ENCODE results near the gene PANX2. TPM values are rescaled to one million over a fixed set of nuclear protein-coding genes. Genes with fewer than 3 reads are reported as not detected.

PANX2 gene, protein sequence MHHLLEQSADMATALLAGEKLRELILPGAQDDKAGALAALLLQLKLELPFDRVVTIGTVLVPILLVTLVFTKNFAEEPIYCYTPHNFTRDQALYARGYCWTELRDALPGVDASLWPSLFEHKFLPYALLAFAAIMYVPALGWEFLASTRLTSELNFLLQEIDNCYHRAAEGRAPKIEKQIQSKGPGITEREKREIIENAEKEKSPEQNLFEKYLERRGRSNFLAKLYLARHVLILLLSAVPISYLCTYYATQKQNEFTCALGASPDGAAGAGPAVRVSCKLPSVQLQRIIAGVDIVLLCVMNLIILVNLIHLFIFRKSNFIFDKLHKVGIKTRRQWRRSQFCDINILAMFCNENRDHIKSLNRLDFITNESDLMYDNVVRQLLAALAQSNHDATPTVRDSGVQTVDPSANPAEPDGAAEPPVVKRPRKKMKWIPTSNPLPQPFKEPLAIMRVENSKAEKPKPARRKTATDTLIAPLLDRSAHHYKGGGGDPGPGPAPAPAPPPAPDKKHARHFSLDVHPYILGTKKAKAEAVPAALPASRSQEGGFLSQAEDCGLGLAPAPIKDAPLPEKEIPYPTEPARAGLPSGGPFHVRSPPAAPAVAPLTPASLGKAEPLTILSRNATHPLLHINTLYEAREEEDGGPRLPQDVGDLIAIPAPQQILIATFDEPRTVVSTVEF
- total RNA-seq (1 to 10 TPM in 1 of 2 donors, under 1 TPM in 1; 0.56 to 2.3 TPM), polyA plus RNA-seq (10 to 100 TPM in 1 of 2 donors, under 1 TPM in 1; 0.39 to 14.8 TPM)

GRCh38 chr22:50170453-50171318 is at the start of gene PANX2:
PANX2 (plus strand) TSS chr22:50170731; CDS start chr22:50170731, 0 bp downstream.
- H3K27ac ChIP-seq (ENCODE audit: low read depth in 1 of 2, low read length in 2 of 2), result peak within 1 kb of the TSS in 1 of 2 donors; percentile 40
- WGBS, result 9% methylated on average over 105 of the region's 105 CpGs
- peaks cover 0 to 19% (median 11%) of the 10 kb centered on the region in 4 donors for H3K4me1 ChIP-seq (ENCODE audit: control insufficient read depth in 4 of 4, insufficient read depth in 4 of 4, low read length in 3 of 4)
- H3K4me3 ChIP-seq (ENCODE audit: low read depth in 1 of 3, low read length in 3 of 3), result peak within 1 kb of the TSS in 1 of 3 donors; percentile 88
- H3K9me3 ChIP-seq (ENCODE audit: control insufficient read depth in 4 of 4, low read length in 3 of 4), result no peaks in the 10 kb centered on the region
- no peaks in the 10 kb centered on the region for H3K36me3 ChIP-seq (ENCODE audit: control insufficient read depth in 4 of 4, insufficient read depth in 3 of 4, low read depth in 1 of 4, low read length in 3 of 4)
- no peaks in the 10 kb centered on the region for H3K27me3 ChIP-seq (ENCODE audit: control insufficient read depth in 4 of 4, insufficient read depth in 4 of 4, low read length in 3 of 4)
- TF ChIP-seq RXRA (IDR thresholded peaks at IDR 0.05), result no peak
- TF ChIP-seq NR2F2 (IDR thresholded peaks at IDR 0.05), result no peak
- no peak for TF ChIP-seq SP1 (IDR thresholded peaks at IDR 0.05)
- TF ChIP-seq GABPA (IDR thresholded peaks at IDR 0.05 in 1 of 2, conservative IDR thresholded peaks at IDR 0.05 in 1 of 2), result no peak
- no peak for TF ChIP-seq TAF1 (conservative IDR thresholded peaks at IDR 0.05)
- DNase-seq (ENCODE audit: low spot score), result no peak
- H3K9ac ChIP-seq (ENCODE audit: low read depth in 1 of 2, low read length in 2 of 2), result no peak within 1 kb of the TSS

DNA sequence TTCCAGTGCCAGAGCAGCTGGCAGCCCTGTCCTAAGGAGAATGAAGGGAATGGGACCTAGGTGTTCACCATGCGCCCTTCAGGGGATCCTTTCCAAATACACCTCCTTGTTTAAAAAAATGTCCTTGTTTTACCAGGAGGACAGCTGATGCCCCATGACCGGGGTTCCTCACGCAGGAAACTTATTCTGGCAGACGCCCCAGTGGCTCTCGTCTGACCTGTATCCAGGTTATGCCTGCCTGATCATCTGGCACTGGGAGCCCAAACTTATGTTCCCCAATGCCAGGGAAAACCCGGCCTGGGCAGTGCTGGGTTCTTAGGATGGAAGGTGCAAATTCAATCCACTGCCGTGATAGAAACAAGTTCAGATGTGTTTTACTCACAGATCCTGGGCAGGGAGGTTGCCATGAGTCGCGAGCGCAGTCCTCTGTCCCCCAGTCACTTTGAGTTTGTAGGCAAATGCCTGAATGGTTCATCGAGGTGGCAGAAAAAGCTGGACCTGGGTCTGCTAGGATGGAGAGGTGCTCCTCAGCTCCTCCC is 49.3 kb upstream of the PANX2 start:
- TF ChIP-seq FOXA1 (IDR thresholded peaks at IDR 0.05) (no peak), ZBTB33 (IDR thresholded peaks at IDR 0.05) (no peak), RXRA (IDR thresholded peaks at IDR 0.05) (no peak), JUND (IDR thresholded peaks at IDR 0.05) (no peak), HNF4A (conservative IDR thresholded peaks at IDR 0.05) (no peak), NR2F2 (IDR thresholded peaks at IDR 0.05) (no peak), EGR1 (IDR thresholded peaks at IDR 0.05; ENCODE audit: low read depth in 2 of 2) (no peak), RAD21 (IDR thresholded peaks at IDR 0.05) (no peak), MAX (IDR thresholded peaks at IDR 0.05) (no peak), TAF1 (conservative IDR thresholded peaks at IDR 0.05) (no peak)
- TF ChIP-seq, protein P1, sequence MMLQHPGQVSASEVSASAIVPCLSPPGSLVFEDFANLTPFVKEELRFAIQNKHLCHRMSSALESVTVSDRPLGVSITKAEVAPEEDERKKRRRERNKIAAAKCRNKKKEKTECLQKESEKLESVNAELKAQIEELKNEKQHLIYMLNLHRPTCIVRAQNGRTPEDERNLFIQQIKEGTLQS (IDR thresholded peaks at IDR 0.05), result no peak
- TF ChIP-seq, protein P2, sequence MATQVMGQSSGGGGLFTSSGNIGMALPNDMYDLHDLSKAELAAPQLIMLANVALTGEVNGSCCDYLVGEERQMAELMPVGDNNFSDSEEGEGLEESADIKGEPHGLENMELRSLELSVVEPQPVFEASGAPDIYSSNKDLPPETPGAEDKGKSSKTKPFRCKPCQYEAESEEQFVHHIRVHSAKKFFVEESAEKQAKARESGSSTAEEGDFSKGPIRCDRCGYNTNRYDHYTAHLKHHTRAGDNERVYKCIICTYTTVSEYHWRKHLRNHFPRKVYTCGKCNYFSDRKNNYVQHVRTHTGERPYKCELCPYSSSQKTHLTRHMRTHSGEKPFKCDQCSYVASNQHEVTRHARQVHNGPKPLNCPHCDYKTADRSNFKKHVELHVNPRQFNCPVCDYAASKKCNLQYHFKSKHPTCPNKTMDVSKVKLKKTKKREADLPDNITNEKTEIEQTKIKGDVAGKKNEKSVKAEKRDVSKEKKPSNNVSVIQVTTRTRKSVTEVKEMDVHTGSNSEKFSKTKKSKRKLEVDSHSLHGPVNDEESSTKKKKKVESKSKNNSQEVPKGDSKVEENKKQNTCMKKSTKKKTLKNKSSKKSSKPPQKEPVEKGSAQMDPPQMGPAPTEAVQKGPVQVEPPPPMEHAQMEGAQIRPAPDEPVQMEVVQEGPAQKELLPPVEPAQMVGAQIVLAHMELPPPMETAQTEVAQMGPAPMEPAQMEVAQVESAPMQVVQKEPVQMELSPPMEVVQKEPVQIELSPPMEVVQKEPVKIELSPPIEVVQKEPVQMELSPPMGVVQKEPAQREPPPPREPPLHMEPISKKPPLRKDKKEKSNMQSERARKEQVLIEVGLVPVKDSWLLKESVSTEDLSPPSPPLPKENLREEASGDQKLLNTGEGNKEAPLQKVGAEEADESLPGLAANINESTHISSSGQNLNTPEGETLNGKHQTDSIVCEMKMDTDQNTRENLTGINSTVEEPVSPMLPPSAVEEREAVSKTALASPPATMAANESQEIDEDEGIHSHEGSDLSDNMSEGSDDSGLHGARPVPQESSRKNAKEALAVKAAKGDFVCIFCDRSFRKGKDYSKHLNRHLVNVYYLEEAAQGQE (IDR thresholded peaks at IDR 0.05), result no peak
- Histone ChIP-seq H3K27ac (ENCODE audit: low read depth in 1 of 2, low read length in 2 of 2) (no peak overlapping the region), H3K9me3 (ENCODE audit: control insufficient read depth in 4 of 4, low read length in 3 of 4) (peaks cover 0 to 4% (median 0%) of the 10 kb centered on the region in 4 donors), H3K9ac (ENCODE audit: low read depth in 1 of 2, low read length in 2 of 2) (no peak overlapping the region), H3K4me1 (ENCODE audit: control insufficient read depth in 4 of 4, insufficient read depth in 4 of 4, low read length in 3 of 4) (peaks cover 7 to 24% (median 16%) of the 10 kb centered on the region in 4 donors), H3K4me3 (ENCODE audit: low read depth in 1 of 3, low read length in 3 of 3) (no peak overlapping the region), H3K27me3 (ENCODE audit: control insufficient read depth in 4 of 4, insufficient read depth in 4 of 4, low read length in 3 of 4) (no peaks in the 10 kb centered on the region), H3K36me3 (ENCODE audit: control insufficient read depth in 4 of 4, insufficient read depth in 3 of 4, low read depth in 1 of 4, low read length in 3 of 4) (no peaks in the 10 kb centered on the region)
- no peak for DNase-seq (ENCODE audit: low spot score)
- WGBS, result 64% methylated on average over 11 of the region's 11 CpGs
